Esophagus (tissue), 2 donors: ENCODE measurements around the gene CLASP1. TPM values are rescaled to one million over a fixed set of nuclear protein-coding genes. Genes with fewer than 3 reads are reported as not detected.

ENCODE experiments used
- H3K27ac ChIP-seq, 2 donors: one replicate each; pipeline ENCODE4 v1.5.1; 2013; ENCODE audit warnings: low read depth in 2 of 2, mild to moderate bottlenecking in 2 of 2, inconsistent platforms in 1 of 2, low read length in 1 of 2, moderate library complexity in 1 of 2
- H3K27me3 ChIP-seq, 2 donors: one replicate each; pipeline ENCODE4 v1.6.1; 2013; ENCODE audit warnings: low read length in 2 of 2, control low read depth in 1 of 2, mild to moderate bottlenecking in 1 of 2; ENCODE audit not compliant: insufficient read depth in 2 of 2, control insufficient read depth in 1 of 2
- H3K36me3 ChIP-seq, 2 donors: one replicate each; pipeline ENCODE4 v1.6.1; 2013; ENCODE audit warnings: low read length in 1 of 2; ENCODE audit not compliant: control insufficient read depth in 2 of 2, insufficient read depth in 2 of 2
- H3K4me1 ChIP-seq, 2 donors: one replicate each; pipeline ENCODE4 v1.6.1; 2013; ENCODE audit warnings: low read length in 1 of 2; ENCODE audit not compliant: control insufficient read depth in 2 of 2, insufficient read depth in 2 of 2
- H3K4me3 ChIP-seq, 2 donors: one replicate each; pipeline ENCODE4 v1.5.1; 2013; ENCODE audit warnings: low read length in 2 of 2, mild to moderate bottlenecking in 2 of 2, low read depth in 1 of 2, moderate library complexity in 1 of 2
- H3K9me3 ChIP-seq, 2 donors: one replicate each; pipeline ENCODE4 v1.6.1; 2013; ENCODE audit warnings: mild to moderate bottlenecking in 2 of 2, low read depth in 1 of 2, low read length in 1 of 2, moderate library complexity in 1 of 2; ENCODE audit not compliant: control insufficient read depth in 2 of 2, insufficient read depth in 1 of 2
- WGBS, 2 donors: extraction: QIAGEN DNeasy Blood & Tissue Kit; methylation state at CpG; one replicate each; pipeline ENCODE4 v1.1.7; 2013; 5-methylcytosine and 5-hydroxymethylcytosine counted together
- polyA plus RNA-seq, 2 donors: library from polyadenylated mRNA; stranded (reverse); fragments of 200-250 nt; gene quantifications; one replicate each; pipeline ENCODE4 v1.2.3, GENCODE V29; 2013
- donor health status: healthy with polysubstance abuse.
- donor health status: Bipolar disorder and iron deficiency.

The CLASP1 gene
- polyA plus RNA-seq, 2 donors: 9.1 to 9.8 TPM

DNA sequence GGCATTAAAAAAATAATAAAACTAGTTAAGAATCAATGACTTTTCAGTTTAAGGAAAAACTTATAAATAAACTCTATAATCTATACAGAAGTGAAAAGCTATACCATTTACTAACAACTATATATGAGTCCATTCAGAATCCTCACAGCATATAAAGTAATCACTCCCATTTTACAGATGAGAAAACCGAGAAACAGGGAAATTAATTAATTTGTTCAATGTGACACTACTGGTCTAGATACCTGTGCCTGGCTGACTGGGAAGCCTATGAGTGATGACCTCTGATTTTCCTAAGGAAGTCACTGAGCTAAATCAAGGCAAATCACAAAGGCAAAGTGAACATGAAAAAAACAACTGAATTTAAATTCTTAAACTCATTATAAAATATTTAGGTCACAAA lies 218.0 kb downstream of the CLASP1 start:
- 90 to 97% methylated on average over 1 of the region's 1 CpG for WGBS, 2 donors
- Histone ChIP-seq H3K4me3 (no peak overlapping the region), H3K4me1 (no peaks in the 10 kb centered on the region), H3K36me3 (peaks cover 0 to 10% of the 10 kb centered on the region in 2 donors), H3K27me3 (no peaks in the 10 kb centered on the region), H3K27ac (no peak overlapping the region), H3K9me3 (peaks cover 0 to 3% of the 10 kb centered on the region in 2 donors)

DNA sequence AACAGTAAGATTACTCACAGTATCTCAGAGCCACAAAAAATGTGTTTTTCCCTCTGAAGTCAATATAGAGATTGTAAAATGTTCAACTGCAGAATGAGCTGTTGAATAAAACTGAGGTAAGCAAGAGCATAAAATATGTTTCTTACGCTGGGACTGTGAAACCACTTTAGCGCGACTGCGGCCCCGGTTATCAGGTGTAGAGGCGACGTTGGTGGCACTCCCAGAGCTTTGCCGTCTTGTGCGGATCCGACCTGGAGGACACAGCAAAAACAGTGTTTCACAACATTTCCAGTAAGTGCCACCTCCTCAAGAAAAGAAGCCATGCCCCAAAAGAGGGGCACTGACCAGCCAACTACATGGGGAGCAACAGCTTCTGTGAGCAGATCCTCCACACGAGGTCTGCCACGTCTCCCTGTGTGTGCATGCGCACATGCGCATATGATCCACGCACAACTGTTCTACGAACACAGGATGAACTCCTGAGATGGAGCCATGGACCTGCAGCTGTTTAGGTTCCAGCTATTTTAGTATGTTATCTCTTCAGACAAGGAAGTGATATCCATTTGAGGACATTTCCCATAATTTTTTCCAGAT lies 219.2 kb downstream of the CLASP1 start:
- 94 to 96% methylated on average over 16 of the region's 16 CpGs for WGBS, 2 donors
- Histone ChIP-seq H3K27me3 (no peaks in the 10 kb centered on the region), H3K27ac (no peak overlapping the region), H3K9me3 (peaks cover 0 to 3% of the 10 kb centered on the region in 2 donors), H3K4me1 (peaks cover 0 to 2% of the 10 kb centered on the region in 2 donors), H3K4me3 (no peak overlapping the region), H3K36me3 (peaks cover 0 to 10% of the 10 kb centered on the region in 2 donors)

DNA sequence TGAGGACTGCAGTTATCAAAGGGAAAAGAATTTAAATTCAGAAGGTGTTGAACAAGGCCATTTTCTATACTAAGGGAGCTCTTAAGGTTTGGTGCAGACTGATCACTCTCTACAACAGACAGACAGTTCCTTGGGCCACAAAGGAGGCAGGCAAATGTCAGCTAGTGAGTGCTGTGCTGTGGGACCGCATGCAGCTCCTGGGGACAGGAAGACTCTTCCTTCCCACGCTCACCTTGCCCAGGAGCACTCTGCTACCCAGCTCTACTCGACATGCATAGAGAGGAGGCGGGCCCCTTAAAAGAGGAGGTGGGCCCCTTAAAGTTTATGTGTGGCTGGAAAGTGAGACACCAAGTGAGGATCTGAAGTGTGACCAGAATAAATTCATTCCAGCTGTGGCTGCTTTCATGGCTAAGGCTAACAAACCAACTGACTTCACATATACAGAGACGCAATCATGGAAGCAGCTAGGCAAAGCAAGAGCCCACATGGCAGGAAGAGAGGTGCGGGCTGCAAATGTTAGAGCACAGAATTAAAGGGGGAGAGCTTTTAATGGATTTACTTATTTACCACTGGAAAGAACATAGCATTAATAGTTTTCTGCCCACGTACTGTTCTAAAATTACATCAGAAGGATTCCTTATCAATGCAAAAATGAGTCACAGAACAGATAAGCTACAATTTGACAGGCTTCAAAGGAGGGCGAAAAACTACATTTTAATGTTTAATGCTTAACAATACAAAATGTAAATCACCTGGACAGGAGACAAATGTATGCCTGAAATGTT lies 220.0 kb downstream of the CLASP1 start:
- no peaks in the 10 kb centered on the region for H3K27me3 ChIP-seq
- H3K9me3 ChIP-seq: peaks cover 0 to 3% of the 10 kb centered on the region in 2 donors
- H3K4me1 ChIP-seq: peaks cover 0 to 2% of the 10 kb centered on the region in 2 donors
- H3K4me3 ChIP-seq: no peak overlapping the region
- peaks cover 0 to 10% of the 10 kb centered on the region in 2 donors for H3K36me3 ChIP-seq
- no peak overlapping the region for H3K27ac ChIP-seq
- 83 to 91% methylated on average over 8 of the region's 8 CpGs for WGBS, 2 donors

DNA sequence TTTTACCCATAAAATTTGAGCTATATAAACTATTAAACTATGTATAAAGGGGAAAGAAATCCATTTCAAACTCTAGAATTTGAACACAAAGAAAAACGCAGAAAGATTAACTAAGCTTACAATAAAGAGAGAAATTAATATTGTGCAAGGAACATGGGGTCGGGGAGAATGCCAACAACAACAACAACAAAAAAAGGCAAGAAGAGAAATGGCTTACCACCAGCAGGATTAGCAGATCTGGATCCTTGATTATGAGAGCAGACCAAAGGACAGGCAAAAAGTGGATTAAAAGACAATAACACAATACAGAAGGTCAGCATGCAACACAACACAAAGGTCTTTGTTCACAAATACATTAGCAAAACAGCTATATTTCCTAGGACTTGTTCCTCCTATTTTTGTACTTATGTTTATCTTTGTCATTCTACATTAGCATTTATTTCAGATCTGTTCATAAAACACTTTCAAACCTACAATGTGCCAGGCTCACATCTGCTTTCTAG lies 222.0 kb downstream of the CLASP1 start:
- H3K36me3 ChIP-seq: peaks cover 0 to 12% of the 10 kb centered on the region in 2 donors
- no peak overlapping the region for H3K4me3 ChIP-seq
- no peak overlapping the region for H3K27ac ChIP-seq
- H3K9me3 ChIP-seq: peaks cover 0 to 3% of the 10 kb centered on the region in 2 donors
- 82 to 86% methylated on average over 2 of the region's 2 CpGs for WGBS, 2 donors
- H3K4me1 ChIP-seq: peaks cover 0 to 2% of the 10 kb centered on the region in 2 donors
- H3K27me3 ChIP-seq: no peaks in the 10 kb centered on the region

DNA sequence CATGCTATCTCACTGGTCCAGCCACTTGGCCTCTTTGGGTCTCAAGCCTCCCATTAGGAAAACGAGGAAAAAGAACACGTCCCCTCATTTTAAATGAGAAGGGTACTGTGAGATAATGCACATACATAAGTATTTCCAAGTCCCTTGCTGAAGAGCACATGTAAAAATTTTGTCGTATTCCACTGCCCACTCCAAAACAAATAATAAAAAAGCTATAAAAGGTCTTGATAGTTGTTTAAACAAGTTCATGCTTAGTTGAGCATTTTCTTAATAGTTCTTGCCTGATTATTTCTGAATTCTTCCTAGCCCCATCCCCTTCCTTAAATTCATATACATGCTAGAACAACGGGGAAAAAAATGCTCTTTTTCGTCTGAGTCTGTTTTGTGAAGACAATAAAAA lies 228.8 kb downstream of the CLASP1 start:
- Histone ChIP-seq H3K27me3 (no peaks in the 10 kb centered on the region), H3K9me3 (no peaks in the 10 kb centered on the region), H3K4me3 (no peak overlapping the region), H3K27ac (no peak overlapping the region), H3K36me3 (peaks cover 5 to 9% of the 10 kb centered on the region in 2 donors), H3K4me1 (no peaks in the 10 kb centered on the region)
- 92 to 95% methylated on average over 5 of the region's 5 CpGs for WGBS, 2 donors

DNA sequence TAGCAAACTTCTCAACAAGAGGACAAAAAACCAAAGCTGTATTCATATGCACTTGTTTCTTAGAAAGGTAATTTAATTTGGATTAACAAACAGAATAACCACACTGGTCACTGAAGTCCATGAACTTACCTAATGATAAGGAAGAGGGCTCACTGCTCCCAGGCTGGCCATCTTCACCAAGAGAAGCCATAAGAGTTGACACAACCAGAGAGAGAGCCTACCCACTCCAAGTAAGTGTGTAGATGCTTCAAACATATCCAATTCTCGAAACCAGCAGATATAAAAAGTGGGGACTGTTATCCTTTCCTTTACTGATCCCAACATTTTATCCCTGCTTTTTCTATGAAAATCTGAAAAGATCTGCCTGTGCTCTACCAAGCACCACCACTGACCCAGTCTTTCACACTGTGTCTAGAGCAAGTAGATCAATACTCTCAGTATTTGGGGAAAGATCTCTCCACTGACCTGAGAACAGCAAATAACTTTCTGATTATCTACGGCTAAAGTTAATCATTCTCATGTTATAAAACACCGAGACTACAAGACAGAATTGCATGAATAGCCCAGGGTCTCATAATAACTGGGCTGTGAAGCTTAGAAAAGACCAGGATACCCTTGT lies 230.1 kb downstream of the CLASP1 start:
- Histone ChIP-seq H3K27me3 (no peaks in the 10 kb centered on the region), H3K9me3 (no peaks in the 10 kb centered on the region), H3K4me1 (no peaks in the 10 kb centered on the region), H3K27ac (no peak overlapping the region), H3K36me3 (peaks cover 5 to 9% of the 10 kb centered on the region in 2 donors), H3K4me3 (no peak overlapping the region)
- 85 to 98% methylated on average over 3 of the region's 3 CpGs for WGBS, 2 donors

DNA sequence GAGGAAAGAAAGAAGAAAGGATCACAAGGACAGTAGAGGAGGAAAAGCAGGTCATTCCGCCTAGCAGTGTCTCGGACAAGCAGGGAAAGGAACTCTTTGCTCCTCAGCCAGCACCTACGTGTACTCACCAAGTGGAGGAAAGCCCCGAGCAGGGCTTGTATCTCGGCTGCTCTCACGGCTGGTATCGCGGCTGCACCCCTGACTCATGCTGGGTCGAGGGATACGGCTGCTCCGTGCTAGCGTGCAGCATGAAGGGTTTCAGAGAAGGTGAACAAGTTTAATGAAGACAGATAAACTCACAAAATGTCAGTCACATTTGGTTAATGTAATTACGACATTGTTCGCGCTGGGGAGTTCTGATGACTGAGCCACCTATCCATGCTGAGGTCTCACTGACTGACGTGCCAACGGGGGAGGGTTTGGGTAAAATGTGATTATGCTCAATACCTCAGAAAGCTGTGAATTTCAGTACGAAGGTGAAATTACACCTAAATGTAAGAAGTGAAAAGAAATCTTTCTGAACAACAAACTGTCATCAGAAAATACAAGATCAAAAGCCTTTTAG lies 230.7 kb downstream of the CLASP1 start:
- WGBS, 2 donors: 95 to 96% methylated on average over 18 of the region's 18 CpGs
- no peak overlapping the region for H3K4me3 ChIP-seq
- H3K27me3 ChIP-seq: no peaks in the 10 kb centered on the region
- no peaks in the 10 kb centered on the region for H3K9me3 ChIP-seq
- H3K27ac ChIP-seq: no peak overlapping the region
- H3K4me1 ChIP-seq: no peaks in the 10 kb centered on the region
- H3K36me3 ChIP-seq: peaks cover 5 to 7% of the 10 kb centered on the region in 2 donors

DNA sequence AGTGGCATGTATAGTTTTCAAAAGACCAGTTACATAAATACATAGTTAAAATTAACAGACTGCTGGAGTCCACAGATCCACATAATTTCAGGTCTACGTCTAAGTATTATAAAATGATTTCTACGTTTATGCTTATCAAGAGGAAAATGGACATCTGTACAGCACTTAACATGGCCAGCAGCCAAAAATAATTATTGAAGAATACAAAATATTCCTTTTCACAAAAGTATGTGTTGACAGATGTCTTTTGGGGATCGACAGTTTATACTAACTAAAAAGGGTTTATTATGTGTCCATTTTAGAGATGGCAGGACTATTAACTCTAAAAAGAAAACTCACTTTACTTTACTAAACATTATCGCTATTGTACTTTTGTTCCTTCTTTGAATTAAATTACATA lies 231.4 kb downstream of the CLASP1 start:
- H3K27ac ChIP-seq: no peak overlapping the region
- peaks cover 5 to 7% of the 10 kb centered on the region in 2 donors for H3K36me3 ChIP-seq
- H3K4me1 ChIP-seq: no peaks in the 10 kb centered on the region
- H3K4me3 ChIP-seq: no peak overlapping the region
- H3K27me3 ChIP-seq: no peaks in the 10 kb centered on the region
- WGBS, 2 donors: 67 to 73% methylated on average over 4 of the region's 4 CpGs
- H3K9me3 ChIP-seq: no peaks in the 10 kb centered on the region

DNA sequence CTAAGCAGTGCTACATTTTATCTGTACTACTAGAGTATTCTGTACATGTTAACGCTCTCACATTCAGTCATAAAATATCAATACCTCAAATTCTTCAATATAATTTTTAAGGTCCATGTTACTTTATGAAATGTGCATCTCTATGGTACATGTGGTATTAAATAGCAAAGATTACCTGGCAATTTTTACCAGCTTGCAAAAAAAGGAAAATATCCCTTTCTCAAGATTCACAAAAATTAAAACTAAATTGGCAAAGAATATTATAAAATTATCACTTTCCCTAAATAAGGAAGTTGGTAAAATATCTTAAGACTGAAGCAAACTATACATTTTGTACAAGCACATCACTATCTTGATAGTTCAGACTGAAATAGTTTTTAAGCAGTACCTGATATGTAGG lies 233.5 kb downstream of the CLASP1 start:
- H3K4me3 ChIP-seq: no peak overlapping the region
- 94 to 99% methylated on average over 1 of the region's 1 CpG for WGBS, 2 donors
- H3K36me3 ChIP-seq: peaks cover 5 to 7% of the 10 kb centered on the region in 2 donors
- H3K27ac ChIP-seq: no peak overlapping the region
- H3K27me3 ChIP-seq: no peaks in the 10 kb centered on the region
- no peaks in the 10 kb centered on the region for H3K9me3 ChIP-seq
- H3K4me1 ChIP-seq: no peaks in the 10 kb centered on the region
